ENCODE measurements around the gene PSMD5. TPM values are rescaled to one million over a fixed set of nuclear protein-coding genes. Genes with fewer than 3 reads are reported as not detected.

Gene PSMD5
- 10 to 100 TPM; 24.6 to 41.2 (median 37.1) TPM for total RNA-seq
- 20.5 TPM for total RNA-seq (2013)

GRCh38 chr9:120842685-120843485, at the start of gene PSMD5:
Gene PSMD5 (minus strand): TSS chr9:120842922. CDS start chr9:120842909, 13 bp downstream.
- peak; percentile 95 to 99 (median 97) for ATAC-seq
- H3K27me3 Mint-ChIP-seq (ENCODE audit: low read depth in 2 of 2): no peaks in the 10 kb centered on the region
- intact Hi-C loops (cut with micrococcal nuclease): loop anchor here (1.0 to 5.0 kb wide), 4 partner anchors 25 to 232 kb away; partner anchors contain the start of genes CNTRL, FBXW2 and TRAF1

GRCh38 chr9:120891884-120892747, 49.4 kb upstream of the PSMD5 start:
- no peak for TF ChIP-seq CTCF (IDR thresholded peaks at IDR 0.05)
- H3K27ac ChIP-seq (ENCODE audit: low read length): peak overlapping the region; percentile 24
- Mint-ChIP-seq H3K36me3 (no peaks in the 10 kb centered on the region), H3K27me3 (ENCODE audit: low read depth in 2 of 2) (no peaks in the 10 kb centered on the region), H3K4me1 (peaks cover 15 to 23% of the 10 kb centered on the region in 2 donors), H3K4me3 (peak overlapping the region; percentile 2), H3K9me3 (no peaks in the 10 kb centered on the region), H3K27ac (peak overlapping the region; percentile 30 to 65)
- no peak overlapping the region for H3K4me3 ChIP-seq (ENCODE audit: low read length)
- ATAC-seq (peak in 2 of 3 donors; percentile 10 to 11), DNase-seq (peak in 1 of 2 donors; percentile 67)
- H3K9me3 ChIP-seq (ENCODE audit: control insufficient read depth, insufficient read depth, low read length): no peaks in the 10 kb centered on the region
- no peaks in the 10 kb centered on the region for H3K27me3 ChIP-seq (ENCODE audit: control insufficient read depth, insufficient read depth, low read length)
- peaks cover 44% of the 10 kb centered on the region for H3K4me1 ChIP-seq (ENCODE audit: control insufficient read depth, insufficient read depth, low read length)
- intact Hi-C loops (cut with micrococcal nuclease): loop anchor here (2.0 kb wide), 1 partner anchor 33 kb away; no protein-coding TSS in a partner anchor
- 54% methylated on average over 15 of the region's 15 CpGs for WGBS (ENCODE audit: insufficient coverage)
- no peaks in the 10 kb centered on the region for H3K36me3 ChIP-seq (ENCODE audit: control insufficient read depth, insufficient read depth, low read length)

More at GRCh38 chr9:120842685-120843485, at the start of gene PSMD5:
- Histone ChIP-seq H3K27ac (ENCODE audit: low read length) (peak within 1 kb of the TSS; percentile 92), H3K9me3 (ENCODE audit: control insufficient read depth, insufficient read depth, low read length) (no peaks in the 10 kb centered on the region), H3K27me3 (ENCODE audit: control insufficient read depth, insufficient read depth, low read length) (no peaks in the 10 kb centered on the region), H3K4me3 (ENCODE audit: low read length) (peak within 1 kb of the TSS; percentile 85), H3K36me3 (ENCODE audit: control insufficient read depth, insufficient read depth, low read length) (peaks cover 11% of the 10 kb centered on the region), H3K4me1 (ENCODE audit: control insufficient read depth, insufficient read depth, low read length) (peaks cover 28% of the 10 kb centered on the region)
- Mint-ChIP-seq H3K36me3 (no peaks in the 10 kb centered on the region), H3K4me1 (peaks cover 57 to 58% of the 10 kb centered on the region in 2 donors), H3K9me3 (no peaks in the 10 kb centered on the region), H3K4me3 (peak within 1 kb of the TSS; percentile 99), H3K27ac (peak within 1 kb of the TSS; percentile 98 to 99)
- TF ChIP-seq CTCF (IDR thresholded peaks at IDR 0.05): no peak
- WGBS (ENCODE audit: insufficient coverage): 10% methylated on average over 61 of the region's 62 CpGs
- peak; percentile 92 to 98 for DNase-seq

- Histone ChIP-seq H3K9me3 (ENCODE audit: control insufficient read depth, insufficient read depth, low read length) (no peaks in the 10 kb centered on the region), H3K4me3 (ENCODE audit: low read length) (no peak overlapping the region), H3K27me3 (ENCODE audit: control insufficient read depth, insufficient read depth, low read length) (no peaks in the 10 kb centered on the region), H3K27ac (ENCODE audit: low read length) (no peak overlapping the region), H3K36me3 (ENCODE audit: control insufficient read depth, insufficient read depth, low read length) (no peaks in the 10 kb centered on the region), H3K4me1 (ENCODE audit: control insufficient read depth, insufficient read depth, low read length) (peaks cover 39% of the 10 kb centered on the region)
- Mint-ChIP-seq H3K9me3 (no peaks in the 10 kb centered on the region), H3K27me3 (ENCODE audit: low read depth in 2 of 2) (no peaks in the 10 kb centered on the region), H3K36me3 (no peaks in the 10 kb centered on the region), H3K4me3 (no peak overlapping the region), H3K27ac (no peak overlapping the region), H3K4me1 (peaks cover 15 to 19% of the 10 kb centered on the region in 2 donors)
- intact Hi-C loops (cut with micrococcal nuclease): no loop called here
- ATAC-seq (no peak), DNase-seq (peak in 1 of 2 donors; percentile 73)
- TF ChIP-seq CTCF (IDR thresholded peaks at IDR 0.05): no peak
- 79% methylated on average over 9 of the region's 10 CpGs for WGBS (ENCODE audit: insufficient coverage)
Observed at GRCh38 chr9:120891245-120891883, 48.6 kb upstream of the PSMD5 start.

Data from natural killer cell (primary cell).